HL-60/S4 (cell line): ENCODE data around the gene TSPAN1.

ENCODE experiments used
- in situ Hi-C: fragments of 300-500 bp; cut with MboI; formaldehyde crosslinking; loops from 2 replicates; pipeline ENCODE4 v1.14.3; 2022; ENCODE audit warnings: low sequenced_read_pairs

The TSPAN1 gene

GRCh38 chr1:46186076-46186475 is 11.2 kb downstream of the TSPAN1 start:
- in situ Hi-C loops: no loop called here

GRCh38 chr1:46187106-46187869 is 12.4 kb downstream of the TSPAN1 start:
- in situ Hi-C loops: no loop called here

GRCh38 chr1:46188295-46189030 is 13.6 kb downstream of the TSPAN1 start:
- in situ Hi-C loops: no loop called here

GRCh38 chr1:46190539-46190938 is 15.7 kb downstream of the TSPAN1 start:
- in situ Hi-C loops: no loop called here

- in situ Hi-C loops: no loop called here
Measured at GRCh38 chr1:46191033-46191701, 16.3 kb downstream of the TSPAN1 start.

GRCh38 chr1:46192171-46192570 is 17.3 kb downstream of the TSPAN1 start:
- in situ Hi-C loops: no loop called here

- in situ Hi-C loops: no loop called here
Measured at GRCh38 chr1:46193285-46193684, 18.4 kb downstream of the TSPAN1 start.

- in situ Hi-C loops: no loop called here
Measured at GRCh38 chr1:46193984-46194570, 19.2 kb downstream of the TSPAN1 start.

GRCh38 chr1:46194641-46195193 is 19.8 kb downstream of the TSPAN1 start:
- in situ Hi-C loops: no loop called here

- in situ Hi-C loops: no loop called here
Measured at GRCh38 chr1:46196609-46197008, 21.7 kb downstream of the TSPAN1 start.

GRCh38 chr1:46197560-46197963 is 22.7 kb downstream of the TSPAN1 start:
- in situ Hi-C loops: no loop called here

- in situ Hi-C loops: no loop called here
Measured at GRCh38 chr1:46197964-46198811, 23.3 kb downstream of the TSPAN1 start, which contains the start of gene POMGNT1. POMGNT1 (minus strand) TSS chr1:46198434; CDS start chr1:46197821, 613 bp downstream.

GRCh38 chr1:46199233-46199749 is 24.4 kb downstream of the TSPAN1 start:
- in situ Hi-C loops: no loop called here

- in situ Hi-C loops: no loop called here
Measured at GRCh38 chr1:46203738-46204405, 29.0 kb downstream of the TSPAN1 start.

GRCh38 chr1:46204406-46204742 is 29.5 kb downstream of the TSPAN1 start:
- in situ Hi-C loops: no loop called here

GRCh38 chr1:46205141-46205540 is 30.3 kb downstream of the TSPAN1 start:
- in situ Hi-C loops: no loop called here

- in situ Hi-C loops: no loop called here
Measured at GRCh38 chr1:46205791-46206190, 30.9 kb downstream of the TSPAN1 start.

GRCh38 chr1:46206399-46206798 is 31.5 kb downstream of the TSPAN1 start:
- in situ Hi-C loops: no loop called here

GRCh38 chr1:46210561-46210960 is 35.7 kb downstream of the TSPAN1 start:
- in situ Hi-C loops: no loop called here
